Activated CD4-positive, alpha-beta T cell treated with anti-CD3 and anti-CD28 coated beads, Interleukin-2, amount 10 ng/mL, durations not matched to agents 7 days and 5 days (primary cell): ENCODE measurements around the gene PTPA. TPM values are rescaled to one million over a fixed set of nuclear protein-coding genes. Genes with fewer than 3 reads are reported as not detected.
"Not testable (repeated sequence)": the region's sequence is repeated elsewhere in the genome, so short reads cannot be mapped to it uniquely, and the experiment has no call there.

ENCODE experiments used
- CTCF ChIA-PET: fragments of 350-600 bp; sonication (Branson Sonifier 250); formaldehyde crosslinking; loops from one replicate; lab custom pipeline; 2021; ENCODE audit warnings: antibody characterized with exemption; lab: Charles Lee
- POLR2A ChIA-PET: fragments of 350-600 bp; sonication (Branson Sonifier 250); formaldehyde crosslinking; loops from one replicate; lab custom pipeline; 2021; ENCODE audit warnings: antibody characterized with exemption; lab: Charles Lee
- DNase-seq: peaks from one replicate; pipeline ENCODE4 v3.0.0-alpha.2; 2020
- H3K27ac Mint-ChIP-seq: one replicate; pipeline ENCODE4 v1.8.0; 2021; ENCODE audit warnings: mild to moderate bottlenecking, moderate library complexity, mixed read lengths
- H3K27me3 Mint-ChIP-seq: one replicate; pipeline ENCODE4 v1.8.0; 2021; ENCODE audit warnings: mixed read lengths
- H3K36me3 Mint-ChIP-seq: one replicate; pipeline ENCODE4 v1.8.0; 2021; ENCODE audit warnings: low read depth, mixed read lengths
- H3K4me1 Mint-ChIP-seq: one replicate; pipeline ENCODE4 v1.8.0; 2021; ENCODE audit warnings: mixed read lengths
- H3K4me3 Mint-ChIP-seq: one replicate; pipeline ENCODE4 v1.8.0; 2021; ENCODE audit warnings: mild to moderate bottlenecking, moderate library complexity, mixed read lengths
- H3K9me3 Mint-ChIP-seq: one replicate; pipeline ENCODE4 v1.8.0; 2021; ENCODE audit warnings: mixed read lengths
- total RNA-seq, 2 experiments: library from RNA; stranded (reverse); gene quantifications; one replicate each; pipeline ENCODE4 v1.2.3, GENCODE V29; 2021

PTPA gene
- total RNA-seq, 2 experiments from 2014 or later, result 96.4 to 111 TPM

DNA sequence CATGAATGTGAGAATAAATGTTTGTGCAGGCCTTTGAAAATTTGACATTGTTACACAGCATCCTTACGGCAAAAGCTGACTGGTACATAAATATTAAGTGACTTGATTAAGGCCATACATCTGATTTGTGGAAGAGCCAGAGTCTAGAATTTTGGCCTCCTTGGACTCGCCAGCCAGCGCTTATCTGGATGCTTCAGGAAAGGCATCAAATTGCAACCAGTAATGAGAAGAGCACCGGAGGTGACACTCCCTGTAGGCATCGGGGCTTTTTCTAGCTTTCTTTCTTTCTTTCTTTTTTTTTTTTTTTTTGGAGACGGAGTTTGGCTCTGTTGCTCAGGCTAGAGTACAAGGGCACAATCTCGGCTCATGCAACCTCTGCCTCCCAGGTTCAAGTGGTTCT is 80.0 kb downstream of the PTPA start:
- no peaks in the 10 kb centered on the region for H3K4me1 Mint-ChIP-seq
- POLR2A ChIA-PET, result no interaction called here

DNA sequence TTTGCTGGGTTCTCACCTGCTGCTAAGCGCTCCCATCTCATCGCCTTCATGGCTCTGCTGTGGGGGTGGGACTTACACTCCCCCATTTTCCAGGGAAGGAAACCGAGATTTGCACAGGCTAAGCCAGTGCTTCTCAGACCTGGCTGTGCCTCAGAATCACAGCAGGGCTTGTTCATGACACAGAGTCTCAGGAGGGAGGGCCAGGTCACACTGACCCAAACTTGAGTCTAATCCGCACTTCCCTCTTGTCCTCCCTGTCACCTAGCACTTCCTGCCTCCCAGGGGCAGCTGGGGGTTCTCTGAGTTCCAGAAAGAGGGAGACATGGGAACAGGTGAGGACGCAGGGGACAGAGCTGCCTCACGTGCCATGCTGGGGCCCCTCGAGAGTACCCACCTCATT is 82.4 kb downstream of the PTPA start:
- Mint-ChIP-seq H3K9me3 (peaks cover 6% of the 10 kb centered on the region), H3K4me1 (peaks cover 2% of the 10 kb centered on the region), H3K27ac (no peak overlapping the region), H3K4me3 (no peak overlapping the region), H3K36me3 (no peaks in the 10 kb centered on the region), H3K27me3 (peaks cover 11% of the 10 kb centered on the region)
- POLR2A ChIA-PET, result interaction anchor here (1.0 kb wide), 1 partner anchor 19 kb away, joined by 16 read pairs; no protein-coding TSS in a partner anchor
- CTCF ChIA-PET, result no interaction called here
- no peak for DNase-seq

More for the DNA sequence above, 80.0 kb downstream of the PTPA start:
- H3K4me3 Mint-ChIP-seq, result no peak overlapping the region
- no peaks in the 10 kb centered on the region for H3K36me3 Mint-ChIP-seq
- no peak for DNase-seq
- peaks cover 11% of the 10 kb centered on the region for H3K27me3 Mint-ChIP-seq
- no peak overlapping the region for H3K27ac Mint-ChIP-seq
- peaks cover 7% of the 10 kb centered on the region for H3K9me3 Mint-ChIP-seq
- CTCF ChIA-PET, result interaction anchor here (0.6 to 1.1 kb wide), 4 partner anchors 17 to 51 kb away, joined by 3 to 4 read pairs (median 4); no protein-coding TSS in a partner anchor

DNA sequence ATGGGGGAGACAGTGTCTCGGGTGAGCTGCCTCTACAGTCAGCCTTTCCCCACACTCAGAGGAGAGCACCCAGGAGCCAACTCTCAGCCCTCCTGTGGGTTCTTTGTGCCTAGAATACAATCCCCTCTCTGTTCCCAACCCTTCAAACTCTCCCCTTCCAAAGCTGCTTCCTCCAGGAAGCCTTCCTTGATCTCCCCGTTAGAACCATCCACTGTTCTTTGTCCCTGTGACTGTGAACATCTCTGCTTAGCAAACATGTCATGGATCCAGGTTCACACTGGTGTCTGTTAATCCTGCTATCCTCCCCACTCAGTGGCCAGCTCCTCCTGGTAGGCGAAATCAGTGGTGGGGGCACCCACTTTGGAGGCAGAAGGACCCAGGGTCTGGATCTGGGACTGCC is 83.0 kb downstream of the PTPA start:
- CTCF ChIA-PET, result no interaction called here
- no peak for DNase-seq
- POLR2A ChIA-PET, result no interaction called here
- peaks cover 6% of the 10 kb centered on the region for H3K9me3 Mint-ChIP-seq
- peaks cover 2% of the 10 kb centered on the region for H3K4me1 Mint-ChIP-seq
- H3K36me3 Mint-ChIP-seq, result no peaks in the 10 kb centered on the region
- H3K27me3 Mint-ChIP-seq, result peaks cover 12% of the 10 kb centered on the region
- H3K27ac Mint-ChIP-seq, result no peak overlapping the region
- no peak overlapping the region for H3K4me3 Mint-ChIP-seq

DNA sequence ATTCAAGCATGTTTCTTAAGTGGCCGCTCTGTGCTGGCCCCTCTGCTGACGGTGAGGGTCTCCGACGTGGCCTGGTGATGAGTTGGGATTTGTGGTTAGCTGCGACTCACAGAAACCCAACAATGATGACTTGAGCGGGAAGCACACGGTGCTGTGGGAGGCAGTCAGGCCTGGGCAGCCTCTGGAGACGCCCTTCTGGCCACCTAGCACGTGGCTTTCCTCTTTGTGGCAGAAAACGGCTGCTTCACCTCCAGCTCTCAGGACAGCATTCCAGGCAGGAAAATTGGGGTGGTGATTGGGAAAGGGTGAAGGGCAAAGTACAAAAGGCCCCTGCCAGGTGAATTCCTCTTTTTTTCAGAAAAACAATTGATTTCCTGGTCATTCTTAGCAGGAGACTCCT is 84.4 kb downstream of the PTPA start:
- Mint-ChIP-seq H3K27ac (no peak overlapping the region), H3K4me3 (no peak overlapping the region), H3K4me1 (peaks cover 2% of the 10 kb centered on the region), H3K27me3 (peaks cover 12% of the 10 kb centered on the region), H3K9me3 (peaks cover 6% of the 10 kb centered on the region), H3K36me3 (no peaks in the 10 kb centered on the region)
- DNase-seq, result no peak
- CTCF ChIA-PET, result no interaction called here
- POLR2A ChIA-PET, result no interaction called here

DNA sequence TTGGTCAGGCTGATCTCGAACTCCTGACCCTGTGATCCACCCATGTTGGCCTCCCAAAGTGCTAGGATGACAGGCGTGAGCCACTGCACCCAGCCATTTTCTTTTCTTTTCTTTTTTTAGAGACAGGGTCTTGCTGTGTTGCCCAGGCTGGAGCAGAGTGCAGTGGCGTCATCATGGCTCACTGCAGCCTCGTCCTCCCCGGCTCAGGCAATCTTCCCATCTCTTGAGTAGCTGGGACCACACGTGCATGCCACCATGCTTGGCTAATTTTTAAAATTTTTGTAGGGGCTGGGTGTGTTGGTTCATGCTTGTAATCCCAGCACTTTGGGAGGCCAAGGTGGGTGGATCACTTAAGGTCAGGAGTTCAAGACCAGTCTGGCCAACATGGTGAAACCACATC is 85.8 kb downstream of the PTPA start:
- H3K27ac Mint-ChIP-seq, H3K4me3 Mint-ChIP-seq, CTCF ChIA-PET, DNase-seq, H3K36me3 Mint-ChIP-seq, H3K9me3 Mint-ChIP-seq, H3K4me1 Mint-ChIP-seq: not testable (repeated sequence)
- peaks cover 12% of the 10 kb centered on the region for H3K27me3 Mint-ChIP-seq
- POLR2A ChIA-PET, result interaction anchor here (0.5 kb wide), 1 partner anchor 1108 kb away, joined by 4 read pairs; no protein-coding TSS in a partner anchor

DNA sequence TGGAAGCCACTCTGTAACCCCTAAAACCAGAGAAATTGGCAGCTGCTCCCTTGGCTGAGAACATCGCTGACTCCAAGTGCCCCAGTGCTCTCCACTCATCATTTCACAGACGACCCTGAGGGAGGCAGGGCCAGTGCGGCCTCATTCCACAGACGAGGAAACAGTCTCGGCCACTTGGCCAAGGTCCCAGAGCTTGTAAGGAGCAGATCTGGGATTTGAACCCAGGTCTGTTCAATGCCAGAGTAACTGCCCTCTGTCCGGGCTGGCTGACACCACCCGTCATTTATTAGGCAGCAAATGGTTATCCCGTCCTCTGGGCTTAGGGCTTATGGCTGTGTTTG is 86.7 kb downstream of the PTPA start:
- POLR2A ChIA-PET, result interaction anchor here (0.6 kb wide), 1 partner anchor 19 kb away, joined by 3 read pairs; no protein-coding TSS in a partner anchor
- CTCF ChIA-PET, result interaction anchor here (1.2 to 1.9 kb wide), 2 partner anchors 20 to 24 kb away, joined by 3 to 5 read pairs; partner anchors contain the start of gene IER5L
- no peaks in the 10 kb centered on the region for H3K36me3 Mint-ChIP-seq

More for the DNA sequence above, 86.7 kb downstream of the PTPA start:
- Mint-ChIP-seq H3K4me1 (peaks cover 6% of the 10 kb centered on the region), H3K27me3 (peaks cover 6% of the 10 kb centered on the region), H3K9me3 (no peaks in the 10 kb centered on the region), H3K4me3 (no peak overlapping the region), H3K27ac (no peak overlapping the region)
- no peak for DNase-seq

Other genes starting within 250 kb of the PTPA start
- gene KYAT1, start 229.5 kb upstream of the PTPA start, total RNA-seq, result 10 to 100 TPM; 15.2 to 17.7 TPM
- 10 to 100 TPM; 42.4 to 48.0 TPM for gene LRRC8A, start 229.3 kb upstream of the PTPA start, total RNA-seq
- 1 to 10 TPM; 1.2 to 2.2 TPM for gene PHYHD1, start 190.4 kb upstream of the PTPA start, total RNA-seq
- gene DOLK, start 163.8 kb upstream of the PTPA start, total RNA-seq, result 1 to 10 TPM; 8.4 to 9.2 TPM
- gene NUP188, start 163.7 kb upstream of the PTPA start, total RNA-seq, result 10 to 100 TPM; 87.7 to 87.8 TPM
- 100 to 1,000 TPM; 111 to 124 TPM for gene SH3GLB2, start 83.1 kb upstream of the PTPA start, total RNA-seq
- gene MIGA2, start 74.8 kb upstream of the PTPA start, total RNA-seq, result 10 to 100 TPM; 33.8 to 43.1 TPM
- 10 to 100 TPM; 19.5 to 19.6 TPM for gene DOLPP1, start 30.3 kb upstream of the PTPA start, total RNA-seq
- 10 to 100 TPM; 20.4 to 25.2 TPM for gene CRAT, start 622 bp upstream of the PTPA start, total RNA-seq
- 1 to 10 TPM; 1.8 to 2.3 TPM for gene IER5L, start 66.8 kb downstream of the PTPA start, total RNA-seq